Measurements from ENCODE around the gene HDAC7. TPM values are rescaled to one million over a fixed set of nuclear protein-coding genes. Genes with fewer than 3 reads are reported as not detected.

HDAC7 gene
- total RNA-seq, 1 donor, result 48.9 TPM

DNA sequence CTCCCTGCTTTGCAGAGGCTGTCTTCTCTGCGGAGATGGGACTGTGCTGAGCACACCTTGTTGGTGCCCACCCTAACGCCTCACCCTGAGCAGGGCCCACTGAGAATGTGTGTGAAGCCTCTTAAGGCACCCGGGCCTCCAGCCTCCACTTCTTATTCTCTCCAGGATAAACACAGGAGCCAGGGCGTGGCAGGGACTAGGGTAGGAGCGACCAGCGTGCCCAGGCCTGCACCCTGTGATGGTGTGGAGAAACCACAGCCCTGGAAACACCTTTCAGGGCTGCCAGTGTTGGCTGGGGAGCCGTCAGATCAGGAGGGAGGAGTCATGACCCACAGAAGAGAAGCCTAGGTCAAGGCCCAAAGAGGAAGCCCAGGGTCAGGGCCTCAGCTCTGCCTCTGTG is 43.8 kb upstream of the HDAC7 start:
- TF ChIP-seq, protein P1, sequence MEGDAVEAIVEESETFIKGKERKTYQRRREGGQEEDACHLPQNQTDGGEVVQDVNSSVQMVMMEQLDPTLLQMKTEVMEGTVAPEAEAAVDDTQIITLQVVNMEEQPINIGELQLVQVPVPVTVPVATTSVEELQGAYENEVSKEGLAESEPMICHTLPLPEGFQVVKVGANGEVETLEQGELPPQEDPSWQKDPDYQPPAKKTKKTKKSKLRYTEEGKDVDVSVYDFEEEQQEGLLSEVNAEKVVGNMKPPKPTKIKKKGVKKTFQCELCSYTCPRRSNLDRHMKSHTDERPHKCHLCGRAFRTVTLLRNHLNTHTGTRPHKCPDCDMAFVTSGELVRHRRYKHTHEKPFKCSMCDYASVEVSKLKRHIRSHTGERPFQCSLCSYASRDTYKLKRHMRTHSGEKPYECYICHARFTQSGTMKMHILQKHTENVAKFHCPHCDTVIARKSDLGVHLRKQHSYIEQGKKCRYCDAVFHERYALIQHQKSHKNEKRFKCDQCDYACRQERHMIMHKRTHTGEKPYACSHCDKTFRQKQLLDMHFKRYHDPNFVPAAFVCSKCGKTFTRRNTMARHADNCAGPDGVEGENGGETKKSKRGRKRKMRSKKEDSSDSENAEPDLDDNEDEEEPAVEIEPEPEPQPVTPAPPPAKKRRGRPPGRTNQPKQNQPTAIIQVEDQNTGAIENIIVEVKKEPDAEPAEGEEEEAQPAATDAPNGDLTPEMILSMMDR (IDR thresholded peaks at IDR 0.05; ENCODE audit: insufficient read depth, low read length), result no peak
- H3K4me3 ChIP-seq (ENCODE audit: low read depth, low read length), result no peak overlapping the region
- DNase-seq (ENCODE audit: low read depth), result no peak

DNA sequence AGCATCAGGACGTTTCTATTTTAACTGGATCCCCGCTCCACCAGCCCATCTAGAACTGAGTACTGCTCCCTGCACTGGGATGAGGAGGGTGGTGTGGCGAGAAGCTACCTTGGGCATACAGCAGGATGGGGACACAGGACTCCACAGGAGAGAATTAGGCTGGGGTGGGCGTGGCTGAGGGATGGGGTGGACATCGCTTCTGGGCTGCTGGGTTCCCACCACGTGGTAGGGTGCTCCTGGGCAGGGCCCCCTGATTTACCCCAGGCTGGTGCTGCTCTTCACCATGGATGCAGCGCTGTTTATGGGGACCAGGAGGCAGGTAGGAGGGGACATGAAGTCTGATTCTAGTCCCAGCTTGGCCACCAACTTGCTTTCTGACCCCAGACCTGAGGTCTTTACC is 43.2 kb upstream of the HDAC7 start:
- no peak for DNase-seq (ENCODE audit: low read depth)
- TF ChIP-seq, protein P1 (IDR thresholded peaks at IDR 0.05; ENCODE audit: insufficient read depth, low read length), result no peak
- no peak overlapping the region for H3K4me3 ChIP-seq (ENCODE audit: low read depth, low read length)

DNA sequence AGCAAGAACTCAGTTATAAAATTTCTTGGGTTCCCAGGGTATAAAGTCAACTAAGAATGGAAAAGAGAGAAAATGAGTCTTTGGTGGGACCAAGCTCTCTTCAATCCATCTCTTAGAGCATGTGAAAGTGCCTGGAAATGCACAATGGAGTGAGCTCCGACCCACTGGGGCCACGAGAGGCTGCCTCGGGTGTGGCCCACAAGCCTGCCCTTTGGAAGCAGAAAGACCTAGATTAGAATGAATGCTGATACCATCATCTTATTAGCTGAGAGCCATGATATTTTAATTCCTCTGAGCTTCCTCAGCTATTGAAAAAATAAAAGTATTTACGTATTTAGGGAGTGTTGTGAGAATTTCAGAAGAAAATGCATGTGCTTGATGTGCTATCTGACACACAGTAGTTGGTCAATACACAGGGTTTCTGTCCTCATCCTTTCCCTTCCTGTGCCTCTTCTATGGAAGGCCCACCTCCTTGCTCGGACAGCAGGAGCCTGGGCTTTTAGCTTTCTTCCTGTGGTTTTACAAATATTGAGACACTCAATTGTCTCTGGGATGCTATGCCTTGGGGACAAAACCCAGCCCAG is 42.6 kb upstream of the HDAC7 start:
- H3K4me3 ChIP-seq (ENCODE audit: low read depth, low read length), result no peak overlapping the region
- no peak for DNase-seq (ENCODE audit: low read depth)
- TF ChIP-seq, protein P1 (IDR thresholded peaks at IDR 0.05; ENCODE audit: insufficient read depth, low read length), result no peak

GRCh38 chr12:47860873-47861272 is 41.2 kb upstream of the HDAC7 start:
- TF ChIP-seq, protein P1 (IDR thresholded peaks at IDR 0.05; ENCODE audit: insufficient read depth, low read length), result no peak
- no peak for DNase-seq (ENCODE audit: low read depth)
- no peak overlapping the region for H3K4me3 ChIP-seq (ENCODE audit: low read depth, low read length)

DNA sequence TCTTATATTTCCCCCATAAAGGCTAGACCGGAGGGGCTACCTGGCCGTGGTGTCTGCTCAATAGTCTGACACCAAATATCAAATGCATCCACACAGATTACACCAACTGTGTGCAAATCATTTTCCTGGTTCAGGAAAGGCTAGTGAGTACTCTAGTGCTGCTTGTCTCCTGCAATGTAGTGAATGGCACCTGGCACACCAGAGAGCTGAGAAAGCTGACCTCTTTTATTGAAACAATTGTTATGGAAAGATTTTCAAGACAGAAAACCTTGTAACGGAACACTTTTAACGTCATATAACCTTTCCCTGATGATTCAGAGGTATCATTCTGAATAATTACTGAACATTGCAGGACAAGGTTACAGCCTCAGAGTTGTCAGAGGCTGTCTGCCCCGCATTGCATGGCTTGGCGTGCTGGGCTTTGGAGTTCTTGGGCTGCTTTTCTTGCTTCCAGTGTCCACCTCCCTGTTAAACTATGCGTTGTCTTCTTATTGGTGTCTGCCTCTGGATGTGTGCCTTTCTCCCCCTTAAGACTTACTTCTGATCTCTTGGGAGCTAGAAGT is 40.7 kb upstream of the HDAC7 start:
- DNase-seq (ENCODE audit: low read depth), result no peak
- TF ChIP-seq, protein P1 (IDR thresholded peaks at IDR 0.05; ENCODE audit: insufficient read depth, low read length), result no peak
- H3K4me3 ChIP-seq (ENCODE audit: low read depth, low read length), result no peak overlapping the region

DNA sequence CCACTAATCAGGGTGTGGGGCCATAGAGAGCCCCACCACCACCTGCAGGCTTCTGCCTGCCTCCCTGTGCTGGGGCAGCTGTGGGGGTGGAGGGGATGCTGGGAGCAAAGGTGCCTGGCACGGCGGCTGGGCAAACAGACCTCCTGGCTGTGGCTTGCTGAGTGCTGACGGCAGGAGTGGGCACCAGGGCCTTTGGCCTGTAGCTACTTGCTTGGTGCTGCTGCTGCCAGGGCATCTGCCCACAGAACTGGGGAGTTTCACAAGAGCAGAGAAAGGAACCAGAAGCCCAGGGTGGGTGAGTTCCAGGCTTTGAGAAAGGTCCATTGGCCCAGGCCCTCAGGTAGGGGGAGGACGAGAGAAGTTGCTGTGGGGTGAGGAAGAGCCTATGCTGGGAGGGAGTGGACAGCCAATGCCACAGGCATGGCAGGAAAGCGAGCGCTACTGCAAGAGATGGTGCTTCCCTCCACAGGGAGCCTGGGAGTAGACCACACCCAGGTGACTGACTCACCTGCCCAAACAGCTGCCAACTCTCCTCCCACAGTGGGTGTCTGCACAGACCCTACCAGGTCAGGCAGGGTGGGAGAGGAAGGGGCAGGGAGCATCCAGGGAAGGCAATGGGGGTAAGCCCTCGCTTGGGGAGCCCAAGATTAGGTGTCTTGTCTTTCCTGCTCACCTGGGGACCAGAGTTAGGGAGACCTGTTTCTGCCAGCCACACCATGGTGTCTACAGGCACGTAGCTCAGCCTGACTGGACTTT is 39.0 kb upstream of the HDAC7 start:
- no peak for DNase-seq (ENCODE audit: low read depth)
- H3K4me3 ChIP-seq (ENCODE audit: low read depth, low read length), result no peak overlapping the region
- TF ChIP-seq, protein P1 (IDR thresholded peaks at IDR 0.05; ENCODE audit: insufficient read depth, low read length), result no peak
